Liver (tissue), 9 donors: ENCODE results near the gene RALY. TPM values are rescaled to one million over a fixed set of nuclear protein-coding genes. Genes with fewer than 3 reads are reported as not detected.
A peak's percentile ranks its signal among the peaks of the same experiment; 100 is the strongest.

Experiments
- DNase-seq: peaks from one replicate; pipeline ENCODE4 v3.0.0-alpha.2; 2017; ENCODE audit warnings: low spot score
- H3K27ac ChIP-seq, 2 donors: one replicate each; pipeline ENCODE4 v1.7.0; 2013; ENCODE audit warnings: inconsistent platforms in 2 of 2, low read length in 2 of 2, control low read depth in 1 of 2, low read depth in 1 of 2, mild to moderate bottlenecking in 1 of 2
- H3K27me3 ChIP-seq, 4 donors: one replicate each; pipeline versions ENCODE4 v1.6.1 to v1.7.0; 2013; ENCODE audit warnings: low read length in 3 of 4, inconsistent platforms in 1 of 4, mild to moderate bottlenecking in 1 of 4, moderate library complexity in 1 of 4; ENCODE audit not compliant: control insufficient read depth in 4 of 4, insufficient read depth in 4 of 4
- H3K36me3 ChIP-seq, 4 donors: one replicate each; pipeline versions ENCODE4 v1.6.1 to v1.7.0; 2013; ENCODE audit warnings: low read length in 3 of 4, mild to moderate bottlenecking in 3 of 4, low read depth in 1 of 4, moderate library complexity in 1 of 4; ENCODE audit not compliant: control insufficient read depth in 4 of 4, insufficient read depth in 3 of 4
- H3K4me1 ChIP-seq, 4 donors: one replicate each; pipeline versions ENCODE4 v1.6.1 to v1.7.0; 2013; ENCODE audit warnings: low read length in 3 of 4, mild to moderate bottlenecking in 3 of 4, moderate library complexity in 1 of 4; ENCODE audit not compliant: control insufficient read depth in 4 of 4, insufficient read depth in 4 of 4
- H3K4me3 ChIP-seq, 3 donors: one replicate each; pipeline versions ENCODE4 v1.6.1 to v1.7.0; 2013; ENCODE audit warnings: low read length in 3 of 3, control low read depth in 1 of 3, low read depth in 1 of 3, mild to moderate bottlenecking in 1 of 3
- H3K9ac ChIP-seq, 2 donors: one replicate each; pipeline ENCODE4 v1.7.0; 2013; ENCODE audit warnings: low read length in 2 of 2, mild to moderate bottlenecking in 2 of 2, moderate library complexity in 2 of 2, control low read depth in 1 of 2, low read depth in 1 of 2
- H3K9me3 ChIP-seq, 4 donors: one replicate each; pipeline versions ENCODE4 v1.6.1 to v1.7.0; 2013; ENCODE audit warnings: low read length in 3 of 4; ENCODE audit not compliant: control insufficient read depth in 4 of 4
- ATF3 ChIP-seq: IDR thresholded peaks from 2 replicates; pipeline ENCODE4 v1.6.1; 2016; ENCODE audit warnings: antibody characterized with exemption
- CTCF ChIP-seq: fragments of 150-350 bp; IDR thresholded peaks from 2 replicates; pipeline ENCODE4 v1.5.1; 2017; ENCODE audit warnings: improper control_type of control experiment, low read depth, low read length; ENCODE audit not compliant: missing input control
- GABPA ChIP-seq, 2 donors: IDR thresholded peaks in 1 of 2; conservative IDR thresholded peaks in 1 of 2; 2 replicates each; pipeline ENCODE4 v1.6.1; 2016; ENCODE audit warnings: antibody characterized with exemption in 2 of 2, mild to moderate bottlenecking in 1 of 2, moderate library complexity in 1 of 2
- JUND ChIP-seq, 2 donors: IDR thresholded peaks; 2 replicates each; pipeline ENCODE4 v1.6.1; 2016; ENCODE audit warnings: antibody characterized with exemption in 2 of 2
- MAX ChIP-seq: IDR thresholded peaks from 2 replicates; pipeline ENCODE4 v1.6.1; 2016; ENCODE audit warnings: antibody characterized with exemption
- NR2F2 ChIP-seq: IDR thresholded peaks from 2 replicates; pipeline ENCODE4 v1.6.1; 2016; ENCODE audit warnings: antibody characterized with exemption
- RAD21 ChIP-seq, 2 donors: IDR thresholded peaks; 2 replicates each; pipeline ENCODE4 v1.6.1; 2016; ENCODE audit warnings: antibody characterized with exemption in 2 of 2, mild to moderate bottlenecking in 2 of 2
- RXRA ChIP-seq, 2 donors: IDR thresholded peaks; 2 replicates each; pipeline ENCODE4 v1.6.1; 2017 to 2018; ENCODE audit warnings: antibody characterized with exemption in 2 of 2, mild to moderate bottlenecking in 1 of 2
- TAF1 ChIP-seq: conservative IDR thresholded peaks from 2 replicates; pipeline ENCODE4 v1.6.1; 2016; ENCODE audit warnings: antibody characterized with exemption, mild to moderate bottlenecking
- YY1 ChIP-seq: IDR thresholded peaks from 2 replicates; pipeline ENCODE4 v1.6.1; 2016; ENCODE audit warnings: antibody characterized with exemption, mild to moderate bottlenecking
- ZBTB33 ChIP-seq: IDR thresholded peaks from 2 replicates; pipeline ENCODE4 v1.6.1; 2016; ENCODE audit warnings: antibody characterized with exemption
- WGBS: extraction: QIAGEN DNeasy Blood & Tissue Kit; methylation state at CpG from one replicate; pipeline ENCODE4 v1.1.7; 2013; 5-methylcytosine and 5-hydroxymethylcytosine counted together
- polyA plus RNA-seq, 2 donors: library from polyadenylated mRNA; stranded (reverse) in 1 of 2; unstranded in 1 of 2; fragments of 200-250 nt in 1 of 2; fragments of >200 nt in 1 of 2; fragmentation: Nextera tagmentation in 1 of 2; extraction: Ambion mirVana in 1 of 2; gene quantifications; one replicate each; pipeline versions ENCODE4 v1.2.1 to v1.2.3, GENCODE V29; 2013 to 2015
- total RNA-seq, 2 donors: library from RNA; depleted of rRNA; stranded (reverse); fragments of >200 nt; gene quantifications; one replicate each; pipeline ENCODE4 v1.2.3, GENCODE V29; 2014
- donor health status: healthy.
- donor health status: healthy.
- donor health status: healthy.
- donor health status: healthy.
- donor health status: healthy.

RALY gene
- total and polyA plus RNA-seq, 4 donors = 23.1 to 47.4 (median 33.3) TPM

DNA sequence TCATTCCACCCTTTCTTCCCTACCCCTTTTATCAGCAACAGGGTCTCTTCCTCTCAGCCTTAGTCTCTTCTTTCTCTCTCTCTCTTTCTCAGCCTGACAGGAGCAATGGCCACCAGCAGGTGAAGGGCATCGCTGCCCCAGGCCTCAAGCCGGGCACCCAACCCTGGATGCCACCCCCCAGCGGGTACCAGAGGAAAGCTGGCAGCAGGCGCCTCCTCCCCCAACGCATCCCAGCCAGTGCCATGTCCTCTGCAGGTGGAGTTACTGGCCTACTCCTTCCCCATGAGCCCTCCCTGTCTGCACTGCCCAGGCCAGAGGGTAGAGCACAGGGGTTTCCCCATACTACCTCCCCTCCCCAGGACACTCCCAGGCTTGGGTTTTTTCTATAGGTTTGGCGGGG, 86.1 kb downstream of the RALY start:
- no peak for DNase-seq
- Histone ChIP-seq H3K27ac (no peak overlapping the region), H3K9ac (no peak overlapping the region), H3K4me1 (no peaks in the 10 kb centered on the region), H3K9me3 (no peaks in the 10 kb centered on the region), H3K27me3 (no peaks in the 10 kb centered on the region), H3K36me3 (peaks cover 6 to 44% (median 15%) of the 10 kb centered on the region in 4 donors), H3K4me3 (no peak overlapping the region)
- TF ChIP-seq YY1 (no peak), RAD21 (IDR thresholded peaks at IDR 0.05) (no peak), ATF3 (no peak)
- 98% methylated on average over 6 of the region's 6 CpGs for WGBS

- Histone ChIP-seq H3K4me3 (no peak overlapping the region), H3K9ac (no peak overlapping the region), H3K36me3 (peaks cover 3 to 33% (median 11%) of the 10 kb centered on the region in 4 donors), H3K27me3 (no peaks in the 10 kb centered on the region), H3K9me3 (no peaks in the 10 kb centered on the region), H3K27ac (no peak overlapping the region), H3K4me1 (no peaks in the 10 kb centered on the region)
- no peak for TF ChIP-seq NR2F2
- no peak for TF ChIP-seq MAX
- TF ChIP-seq ZBTB33 = no peak
- TF ChIP-seq JUND (IDR thresholded peaks at IDR 0.05) = no peak
- TF ChIP-seq TAF1 = no peak
- WGBS = 97% methylated on average over 8 of the region's 8 CpGs
- no peak for DNase-seq
Measured at GRCh38 chr20:34082232-34082887, 88.6 kb downstream of the RALY start.

- H3K27ac ChIP-seq = no peak overlapping the region
Measured at GRCh38 chr20:34083137-34083536, 89.4 kb downstream of the RALY start.

More at GRCh38 chr20:34083137-34083536, 89.4 kb downstream of the RALY start:
- Histone ChIP-seq H3K4me1 (no peaks in the 10 kb centered on the region), H3K36me3 (peaks cover 4 to 32% (median 13%) of the 10 kb centered on the region in 4 donors), H3K9me3 (no peaks in the 10 kb centered on the region), H3K27me3 (no peaks in the 10 kb centered on the region), H3K4me3 (no peak overlapping the region), H3K9ac (no peak overlapping the region)
- TF ChIP-seq RXRA (IDR thresholded peaks at IDR 0.05) = peak in 1 of 2 donors; percentile 12
- TF ChIP-seq ATF3 = no peak
- no peak for TF ChIP-seq GABPA (IDR thresholded peaks at IDR 0.05 in 1 of 2, conservative IDR thresholded peaks at IDR 0.05 in 1 of 2)
- no peak for TF ChIP-seq CTCF
- WGBS = 53% methylated on average over 7 of the region's 7 CpGs
- DNase-seq = peak; percentile 77
